GM18907 (cell line): ENCODE measurements around the gene IKZF1.
"Not testable (repeated sequence)": the region's sequence is repeated elsewhere in the genome, so short reads cannot be mapped to it uniquely, and the experiment has no call there.

Experiments used
- ATAC-seq: cut with Tn5 transposase; IDR thresholded peaks from one replicate; pipeline ENCODE4 v1.9.1; 2021; ENCODE audit warnings: mild to moderate bottlenecking, moderate library complexity; ENCODE audit not compliant: unreplicated experiment

The IKZF1 gene

GRCh38 chr7:50332241-50333165 is 28.0 kb downstream of the IKZF1 start:
- no peak for ATAC-seq

- ATAC-seq = no peak
Observed at GRCh38 chr7:50333221-50333651, 28.7 kb downstream of the IKZF1 start.

GRCh38 chr7:50334341-50334994 is 30.0 kb downstream of the IKZF1 start:
- no peak for ATAC-seq

- no peak for ATAC-seq
Observed at GRCh38 chr7:50335230-50335794, 30.8 kb downstream of the IKZF1 start.

- peak; percentile 32 for ATAC-seq
Observed at GRCh38 chr7:50335795-50336754, 31.6 kb downstream of the IKZF1 start.

GRCh38 chr7:50336894-50337703 is 32.6 kb downstream of the IKZF1 start:
- no peak for ATAC-seq

GRCh38 chr7:50339472-50339871 is 35.0 kb downstream of the IKZF1 start:
- ATAC-seq = not testable (repeated sequence)

GRCh38 chr7:50339990-50340500 is 35.5 kb downstream of the IKZF1 start:
- ATAC-seq = peak; percentile 29

- no peak for ATAC-seq
Observed at GRCh38 chr7:50341724-50342123, 37.2 kb downstream of the IKZF1 start.

- ATAC-seq = no peak
Observed at GRCh38 chr7:50342616-50343114, 38.1 kb downstream of the IKZF1 start.

- no peak for ATAC-seq
Observed at GRCh38 chr7:50346545-50347497, 42.3 kb downstream of the IKZF1 start.

- no peak for ATAC-seq
Observed at GRCh38 chr7:50347693-50348092, 43.2 kb downstream of the IKZF1 start.

- no peak for ATAC-seq
Observed at GRCh38 chr7:50348469-50349162, 44.1 kb downstream of the IKZF1 start.

- no peak for ATAC-seq
Observed at GRCh38 chr7:50349399-50349798, 44.9 kb downstream of the IKZF1 start.

GRCh38 chr7:50349963-50350944 is 45.7 kb downstream of the IKZF1 start:
- peak; percentile 85 for ATAC-seq

GRCh38 chr7:50351267-50351666 is 46.8 kb downstream of the IKZF1 start:
- no peak for ATAC-seq
